NT2/D1 (cell line): ENCODE measurements around the gene SGCE.

Source experiments
- SUZ12 ChIP-seq: IDR thresholded peaks from 2 replicates; pipeline ENCODE4 v1.6.1; 2011; ENCODE audit not compliant: insufficient read length, insufficient read depth; ENCODE audit errors: extremely low read depth
- YY1 ChIP-seq: IDR thresholded peaks from 2 replicates; pipeline ENCODE4 v1.6.1; 2011; ENCODE audit not compliant: insufficient read length, insufficient read depth
- ZNF274 ChIP-seq: IDR thresholded peaks from 2 replicates; pipeline ENCODE4 v1.6.1; 2011; ENCODE audit warnings: mild to moderate bottlenecking, low read depth, low read length

GRCh38 chr7:94591176-94591575, 64.8 kb downstream of the SGCE start:
- TF ChIP-seq ZNF274 (no peak), YY1 (no peak), SUZ12 (no peak)
